PFSK-1 (cell line): ENCODE results near the gene RALGAPB.

ENCODE experiments used
- FOXP2 ChIP-seq: optimal IDR thresholded peaks from 2 replicates; pipeline ENCODE3; 2011; ENCODE audit warnings: borderline replicate concordance, control low read depth, inconsistent platforms; ENCODE audit not compliant: insufficient read depth; ENCODE audit errors: extremely low read length, extremely low read depth
- POLR2AphosphoS5 ChIP-seq: IDR thresholded peaks from 2 replicates; pipeline ENCODE4 v1.6.1; 2012; ENCODE audit warnings: low read depth, mild to moderate bottlenecking, control low read depth, low read length, moderate library complexity
- SIN3A ChIP-seq: IDR thresholded peaks from 2 replicates; pipeline ENCODE4 v1.6.1; 2012; ENCODE audit warnings: mild to moderate bottlenecking, low read length, moderate library complexity, borderline replicate concordance; ENCODE audit not compliant: insufficient read depth
- TAF1 ChIP-seq: IDR thresholded peaks from 2 replicates; pipeline ENCODE4 v1.6.1; 2012; ENCODE audit warnings: low read length, control low read depth, borderline replicate concordance; ENCODE audit not compliant: insufficient read depth
- TF ChIP-seq, protein P1 (sequence below), 2 experiments: IDR thresholded peaks; 2 replicates each; pipeline versions ENCODE4 v1.6.1 to v1.8.0; 2011 to 2012; ENCODE audit warnings: low read depth in 2 of 2, low read length in 2 of 2, control low read depth in 1 of 2, inconsistent platforms in 1 of 2, mild to moderate bottlenecking in 1 of 2, moderate library complexity in 1 of 2; ENCODE audit not compliant: insufficient read depth in 1 of 2

The RALGAPB gene

DNA sequence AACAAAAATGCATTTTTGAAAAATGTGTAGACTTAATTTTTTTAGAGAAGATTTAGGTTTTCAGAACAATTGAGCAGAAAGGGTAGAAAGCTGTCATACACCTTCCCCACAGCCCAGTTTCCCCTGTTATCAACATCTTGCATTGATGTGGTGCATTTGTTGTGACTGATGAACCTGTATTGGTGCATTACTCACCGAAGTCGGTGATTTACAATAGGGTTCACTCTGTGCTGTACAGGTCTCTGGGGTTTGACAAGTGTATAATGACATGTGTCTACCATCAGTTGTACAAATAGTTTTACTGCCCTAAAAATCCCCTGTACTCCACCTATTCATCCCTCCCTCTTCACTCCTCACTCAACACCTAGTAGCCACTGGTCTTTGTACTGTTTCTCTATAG is 84.5 kb downstream of the RALGAPB start:
- TF ChIP-seq SIN3A, result no peak
- no peak for TF ChIP-seq TAF1
- no peak for TF ChIP-seq FOXP2
- TF ChIP-seq, protein P1, sequence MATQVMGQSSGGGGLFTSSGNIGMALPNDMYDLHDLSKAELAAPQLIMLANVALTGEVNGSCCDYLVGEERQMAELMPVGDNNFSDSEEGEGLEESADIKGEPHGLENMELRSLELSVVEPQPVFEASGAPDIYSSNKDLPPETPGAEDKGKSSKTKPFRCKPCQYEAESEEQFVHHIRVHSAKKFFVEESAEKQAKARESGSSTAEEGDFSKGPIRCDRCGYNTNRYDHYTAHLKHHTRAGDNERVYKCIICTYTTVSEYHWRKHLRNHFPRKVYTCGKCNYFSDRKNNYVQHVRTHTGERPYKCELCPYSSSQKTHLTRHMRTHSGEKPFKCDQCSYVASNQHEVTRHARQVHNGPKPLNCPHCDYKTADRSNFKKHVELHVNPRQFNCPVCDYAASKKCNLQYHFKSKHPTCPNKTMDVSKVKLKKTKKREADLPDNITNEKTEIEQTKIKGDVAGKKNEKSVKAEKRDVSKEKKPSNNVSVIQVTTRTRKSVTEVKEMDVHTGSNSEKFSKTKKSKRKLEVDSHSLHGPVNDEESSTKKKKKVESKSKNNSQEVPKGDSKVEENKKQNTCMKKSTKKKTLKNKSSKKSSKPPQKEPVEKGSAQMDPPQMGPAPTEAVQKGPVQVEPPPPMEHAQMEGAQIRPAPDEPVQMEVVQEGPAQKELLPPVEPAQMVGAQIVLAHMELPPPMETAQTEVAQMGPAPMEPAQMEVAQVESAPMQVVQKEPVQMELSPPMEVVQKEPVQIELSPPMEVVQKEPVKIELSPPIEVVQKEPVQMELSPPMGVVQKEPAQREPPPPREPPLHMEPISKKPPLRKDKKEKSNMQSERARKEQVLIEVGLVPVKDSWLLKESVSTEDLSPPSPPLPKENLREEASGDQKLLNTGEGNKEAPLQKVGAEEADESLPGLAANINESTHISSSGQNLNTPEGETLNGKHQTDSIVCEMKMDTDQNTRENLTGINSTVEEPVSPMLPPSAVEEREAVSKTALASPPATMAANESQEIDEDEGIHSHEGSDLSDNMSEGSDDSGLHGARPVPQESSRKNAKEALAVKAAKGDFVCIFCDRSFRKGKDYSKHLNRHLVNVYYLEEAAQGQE (IDR thresholded peaks at IDR 0.05; ENCODE audit: insufficient read depth in 1 of 2, low read depth in 2 of 2, low read length in 2 of 2), result no peak
- TF ChIP-seq POLR2AphosphoS5, result no peak

DNA sequence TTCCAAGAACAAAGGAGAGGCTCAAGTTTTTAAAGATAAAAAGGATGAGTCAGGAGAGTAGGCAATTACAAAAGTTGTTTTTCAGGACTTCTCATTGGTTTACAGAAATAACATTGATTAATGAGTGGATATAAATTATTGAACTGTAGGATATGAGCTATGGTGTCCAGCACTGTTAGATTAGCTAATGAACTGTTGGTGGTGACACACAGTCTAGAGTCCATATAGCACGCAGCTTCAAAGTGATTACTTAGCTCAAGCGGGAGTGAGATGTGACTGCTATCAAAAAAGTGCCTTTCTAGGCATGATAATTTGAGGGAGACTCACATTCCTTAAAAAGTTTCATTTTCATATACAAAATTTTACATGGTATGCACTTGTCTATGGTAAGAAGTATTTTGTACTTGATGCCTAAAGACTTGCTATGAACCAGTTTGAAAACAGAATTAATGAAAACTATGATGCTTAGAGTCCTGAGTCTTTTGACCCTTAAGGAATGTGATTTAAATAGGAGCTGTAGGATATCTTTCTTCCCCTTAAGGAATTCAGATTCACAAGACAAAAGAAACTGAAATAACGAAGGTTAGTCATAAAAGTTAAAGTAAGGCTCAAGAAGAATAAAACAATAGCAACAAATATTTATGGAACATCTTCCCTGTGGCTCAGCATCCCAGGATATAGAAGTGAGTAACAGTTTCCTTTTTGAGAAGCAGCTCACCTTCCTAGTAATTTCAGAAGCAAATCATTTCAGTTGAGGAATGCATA is 86.1 kb downstream of the RALGAPB start:
- TF ChIP-seq FOXP2 (no peak), TAF1 (no peak)

DNA sequence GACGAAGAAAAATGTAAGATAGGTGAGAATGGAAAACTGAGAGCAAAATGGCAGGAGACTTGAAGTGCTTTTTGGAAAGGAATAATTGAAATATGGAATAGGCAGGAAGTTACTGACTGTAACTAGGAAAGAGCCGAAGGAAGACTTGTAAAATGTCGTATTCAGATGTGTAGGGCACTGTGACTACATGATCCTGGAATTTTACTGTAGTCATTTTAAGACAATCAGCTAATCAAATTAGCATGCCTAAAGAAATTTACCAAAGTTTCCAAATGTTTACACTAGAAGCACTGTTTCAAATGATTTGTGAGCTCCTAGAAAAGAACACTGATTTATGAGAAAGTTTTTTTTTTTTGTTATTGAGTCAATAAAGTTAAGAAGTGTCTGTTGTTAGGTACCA is 87.1 kb downstream of the RALGAPB start:
- TF ChIP-seq SIN3A, result no peak
- TF ChIP-seq TAF1, result no peak
- TF ChIP-seq FOXP2, result no peak
- TF ChIP-seq, protein P1 (IDR thresholded peaks at IDR 0.05; ENCODE audit: insufficient read depth in 1 of 2, low read depth in 2 of 2, low read length in 2 of 2), result no peak
- TF ChIP-seq POLR2AphosphoS5, result no peak

DNA sequence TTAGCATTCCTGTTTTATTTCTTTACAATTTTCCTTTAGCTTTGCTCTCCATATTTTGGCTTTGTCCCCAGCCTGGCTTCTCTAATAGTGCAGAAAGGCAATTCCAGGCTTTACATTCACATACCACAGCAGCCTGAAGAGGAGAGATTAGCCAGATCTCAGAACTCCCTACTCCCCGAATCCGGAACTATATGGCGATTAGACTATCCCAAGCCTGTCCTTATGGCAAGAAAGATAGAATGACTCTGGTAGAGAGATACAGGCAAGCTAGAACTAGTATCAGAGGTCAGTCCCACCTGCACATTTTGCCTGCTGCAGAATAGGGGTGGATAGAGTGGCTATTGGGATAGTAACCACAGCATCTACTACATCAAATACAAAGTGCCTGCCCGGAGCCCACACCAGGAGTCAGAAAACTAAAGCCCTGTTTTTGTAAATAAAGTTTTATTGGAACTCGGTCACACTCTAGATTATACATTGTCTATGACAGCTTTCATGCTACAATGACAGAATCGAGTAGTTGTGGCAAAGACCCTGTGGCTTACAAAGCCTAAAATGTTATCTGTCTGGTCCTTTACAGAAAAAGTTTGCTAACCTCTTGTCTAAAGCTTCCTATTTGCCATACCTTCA is 91.3 kb downstream of the RALGAPB start:
- TF ChIP-seq POLR2AphosphoS5, result no peak
- TF ChIP-seq SIN3A, result no peak
- TF ChIP-seq, protein P1 (IDR thresholded peaks at IDR 0.05; ENCODE audit: insufficient read depth in 1 of 2, low read depth in 2 of 2, low read length in 2 of 2), result no peak

DNA sequence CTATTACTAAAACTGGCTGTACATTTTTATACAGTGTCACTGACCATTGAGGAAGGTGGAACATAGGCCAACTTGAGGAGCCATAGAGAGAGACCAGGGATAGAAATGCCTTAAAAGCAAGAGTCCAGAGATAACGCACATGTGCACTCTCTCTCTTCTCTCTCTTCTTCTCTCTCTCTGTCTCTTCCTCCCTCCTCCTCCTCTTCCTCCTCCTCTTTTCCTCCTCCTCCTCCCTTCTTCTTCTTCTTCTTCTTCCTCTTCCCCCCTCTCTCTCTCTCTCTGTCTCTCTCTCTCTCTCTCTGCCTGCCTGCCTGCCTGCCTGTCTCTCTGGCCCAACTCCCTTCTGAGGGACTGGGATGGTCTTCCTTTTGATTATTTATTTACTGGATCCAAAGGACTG is 92.0 kb downstream of the RALGAPB start:
- TF ChIP-seq, protein P1 (IDR thresholded peaks at IDR 0.05; ENCODE audit: insufficient read depth in 1 of 2, low read depth in 2 of 2, low read length in 2 of 2), result no peak
- TF ChIP-seq POLR2AphosphoS5, result no peak
- TF ChIP-seq SIN3A, result no peak
